NCI-H2081 treated with DMSO at 0.1 percent for 48 hours (cell line): ENCODE results near the gene ARL4A.
"Not testable (repeated sequence)": the region's sequence is repeated elsewhere in the genome, so short reads cannot be mapped to it uniquely, and the experiment has no call there.

Source experiments
- DNase-seq: peaks from one replicate; lab custom pipeline; 2025; lab: John Stamatoyannopoulos, UW

The ARL4A gene, protein sequence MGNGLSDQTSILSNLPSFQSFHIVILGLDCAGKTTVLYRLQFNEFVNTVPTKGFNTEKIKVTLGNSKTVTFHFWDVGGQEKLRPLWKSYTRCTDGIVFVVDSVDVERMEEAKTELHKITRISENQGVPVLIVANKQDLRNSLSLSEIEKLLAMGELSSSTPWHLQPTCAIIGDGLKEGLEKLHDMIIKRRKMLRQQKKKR

GRCh38 chr7:12686891-12687717, at the start of gene ARL4A:
Gene ARL4A, plus strand, starts transcription at chr7:12687633. Its CDS starts 622 bp downstream, at chr7:12688255.
- peak; percentile 96 for DNase-seq

DNA sequence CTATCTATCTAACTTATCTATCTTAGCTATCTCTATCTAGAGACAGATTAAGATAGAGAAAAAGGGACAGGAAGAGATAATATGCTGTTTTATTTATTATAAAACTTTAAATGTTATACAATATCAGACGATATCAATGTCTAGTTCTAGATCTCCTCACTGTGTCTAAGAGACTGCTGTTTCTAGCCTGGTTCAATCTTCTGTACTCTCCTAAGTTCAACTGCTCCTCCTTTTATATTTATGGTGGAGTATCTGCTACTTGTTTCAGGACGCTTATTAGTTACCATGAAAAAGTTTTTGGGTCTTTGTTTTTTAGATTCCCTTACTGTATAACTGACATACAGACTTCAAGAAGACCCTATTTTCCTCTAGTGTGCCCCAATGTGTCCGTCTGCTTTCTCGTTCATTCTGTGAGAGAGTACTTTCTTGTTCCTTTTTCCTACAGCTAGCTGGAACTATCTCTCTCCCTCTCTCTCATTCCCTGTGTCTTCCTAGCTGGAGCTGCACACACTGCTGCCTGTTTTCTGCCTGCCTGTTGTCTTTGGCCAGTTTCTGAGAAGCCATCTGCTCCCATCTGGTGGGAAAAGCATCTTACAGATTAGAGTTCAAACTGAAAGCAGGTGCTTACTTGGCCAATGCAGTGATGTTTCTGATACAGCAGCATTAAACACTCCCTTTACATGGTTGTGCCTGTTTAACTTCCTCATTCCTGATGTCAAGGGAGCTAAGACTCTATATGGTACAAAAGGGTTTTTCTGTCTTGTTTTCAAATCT, 49.4 kb upstream of the ARL4A start:
- DNase-seq: no peak

GRCh38 chr7:12638851-12639456, 48.5 kb upstream of the ARL4A start:
- no peak for DNase-seq

DNA sequence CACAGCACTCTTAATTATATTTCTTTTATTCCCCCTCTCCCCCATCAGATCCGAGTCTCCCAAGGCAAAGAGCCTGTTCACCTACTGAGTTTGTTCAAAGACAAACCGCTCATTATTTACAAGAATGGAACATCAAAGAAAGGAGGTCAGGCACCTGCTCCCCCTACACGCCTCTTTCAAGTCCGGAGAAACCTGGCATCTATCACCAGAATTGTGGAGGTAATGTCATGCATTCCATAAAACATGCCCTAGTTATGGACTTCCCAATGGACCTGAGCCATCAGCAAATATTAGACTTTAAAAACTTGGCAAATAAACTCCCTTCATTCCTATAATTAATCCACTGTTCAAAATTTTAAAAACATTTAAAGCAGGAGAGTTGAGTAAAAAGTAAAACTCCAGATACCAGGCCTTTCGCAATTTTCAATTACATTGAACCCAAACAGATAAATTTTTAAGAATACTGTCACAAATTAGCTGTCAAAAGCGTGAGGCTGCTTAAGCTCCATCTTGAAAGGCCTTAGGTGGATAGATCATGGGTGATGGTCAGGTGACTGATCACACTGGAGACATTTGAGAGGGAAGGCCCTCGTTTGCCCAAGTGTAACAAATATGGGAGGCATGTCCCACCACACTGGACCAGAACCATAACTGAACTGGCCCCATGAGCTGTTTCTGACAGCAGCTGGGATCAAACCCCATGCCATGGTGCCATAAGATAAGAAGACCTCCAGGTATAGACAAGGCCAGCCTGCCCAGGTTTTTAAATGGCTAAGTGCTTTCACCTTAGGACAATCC, 46.9 kb upstream of the ARL4A start:
- DNase-seq: no peak

DNA sequence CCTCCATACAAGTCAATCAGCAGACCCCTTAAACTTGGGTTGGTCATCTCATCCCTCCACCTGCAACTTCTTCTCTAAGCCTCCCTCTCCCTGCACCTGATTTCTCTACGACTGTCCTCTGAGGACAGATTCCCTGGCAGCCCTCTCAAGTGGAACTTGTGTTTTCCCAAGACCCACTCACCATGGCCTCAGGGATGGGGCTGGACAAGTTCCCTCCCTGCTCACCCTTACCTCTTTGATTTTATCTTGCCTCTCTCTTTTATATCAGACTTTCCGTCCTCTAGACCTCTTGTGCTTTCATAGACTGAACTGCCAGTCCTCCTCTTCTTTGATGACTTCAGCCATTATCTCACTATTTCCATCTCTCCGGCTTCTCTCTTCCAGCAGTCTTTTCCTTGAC, 46.2 kb upstream of the ARL4A start:
- no peak for DNase-seq

DNA sequence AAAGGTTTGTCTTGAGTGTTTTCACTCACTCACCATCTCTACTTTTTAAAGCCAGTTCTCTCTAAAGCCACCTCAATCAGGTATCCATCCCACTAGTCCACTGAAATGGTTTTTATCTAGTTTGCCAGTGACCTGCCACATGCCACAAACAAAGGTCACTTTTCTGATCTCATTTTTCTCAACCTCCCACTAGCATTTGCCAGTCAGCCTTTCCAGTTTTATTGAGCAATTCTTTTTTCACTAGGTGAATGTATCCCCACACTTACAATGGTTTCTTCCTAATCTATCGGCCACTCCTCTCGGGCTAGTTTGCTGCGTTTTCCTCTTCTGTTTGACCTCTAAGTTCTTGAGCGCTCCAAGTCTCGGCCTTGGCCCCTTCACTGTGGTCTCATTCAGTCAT, 44.9 kb upstream of the ARL4A start:
- DNase-seq: no peak

DNA sequence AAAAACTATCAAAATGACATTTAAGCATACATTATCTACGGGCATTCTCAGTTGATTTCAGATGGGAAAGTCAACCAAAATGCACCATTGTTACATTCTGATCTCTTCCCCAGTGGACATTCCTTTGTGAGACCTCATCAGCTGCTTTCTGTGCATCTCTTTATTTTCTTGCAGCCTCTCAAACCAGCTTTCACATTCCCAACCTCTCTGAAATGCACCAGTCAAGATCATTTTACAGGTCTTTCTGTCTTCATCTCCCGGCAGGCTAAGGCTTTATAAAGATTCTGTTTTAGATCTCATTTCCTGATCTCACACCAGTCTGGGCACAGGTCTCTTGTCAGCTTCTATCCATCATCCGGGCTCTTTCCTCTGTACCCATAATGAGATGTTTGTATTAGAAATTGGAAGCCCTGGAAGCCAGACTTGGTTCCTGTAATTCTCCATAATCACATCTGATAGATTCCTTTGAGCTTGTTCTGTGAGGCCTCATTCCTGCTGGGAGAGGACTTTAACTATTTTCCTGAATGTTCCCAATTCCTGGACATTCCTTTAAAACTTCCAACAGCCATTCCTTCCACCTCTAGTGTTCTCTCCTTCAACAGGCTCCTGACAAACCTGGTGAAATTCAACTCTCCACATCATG, 44.3 kb upstream of the ARL4A start:
- DNase-seq: no peak

GRCh38 chr7:12643644-12644043, 43.8 kb upstream of the ARL4A start:
- no peak for DNase-seq

GRCh38 chr7:12645212-12645611, 42.2 kb upstream of the ARL4A start:
- not testable (repeated sequence) for DNase-seq

DNA sequence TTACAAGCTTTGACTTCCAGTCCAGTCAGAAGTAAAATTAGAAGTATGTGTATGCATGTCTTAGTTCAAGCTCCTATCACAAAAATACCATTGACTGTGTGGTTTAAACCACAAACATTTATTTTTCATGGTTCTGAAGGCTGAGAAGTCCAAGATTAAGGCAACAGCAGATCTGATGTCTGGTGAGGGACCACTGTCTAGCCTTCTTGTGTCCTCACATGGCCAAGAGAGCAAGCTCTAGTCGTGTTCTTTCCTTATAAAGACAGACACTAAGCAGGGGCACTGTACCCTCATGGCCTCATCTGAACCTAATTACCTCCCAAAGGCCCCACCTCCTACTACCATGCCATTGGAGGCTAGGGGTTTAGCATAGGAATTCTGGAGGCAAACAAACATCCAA, 41.3 kb upstream of the ARL4A start:
- no peak for DNase-seq

GRCh38 chr7:12647364-12648219, 39.8 kb upstream of the ARL4A start:
- DNase-seq: no peak

GRCh38 chr7:12648704-12649261, 38.6 kb upstream of the ARL4A start:
- no peak for DNase-seq

DNA sequence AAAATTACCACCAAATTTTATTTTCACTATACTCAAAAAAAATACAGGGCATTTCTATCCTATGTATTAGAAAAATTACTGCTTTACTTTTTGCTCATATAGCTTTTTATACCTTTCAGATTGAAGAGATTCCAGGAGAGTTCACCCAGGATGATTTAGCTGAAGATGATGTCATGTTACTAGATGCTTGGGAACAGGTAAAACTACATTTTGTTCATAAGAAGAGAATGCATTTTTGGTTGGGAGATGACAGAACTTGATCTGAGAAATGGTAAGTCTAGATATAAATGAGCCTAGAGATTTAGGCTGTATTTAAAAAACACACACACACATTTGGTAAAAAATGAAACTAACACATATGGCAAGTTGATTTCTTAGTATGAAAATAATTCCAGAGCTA, 38.1 kb upstream of the ARL4A start:
- no peak for DNase-seq

GRCh38 chr7:12650080-12650479, 37.4 kb upstream of the ARL4A start:
- no peak for DNase-seq

DNA sequence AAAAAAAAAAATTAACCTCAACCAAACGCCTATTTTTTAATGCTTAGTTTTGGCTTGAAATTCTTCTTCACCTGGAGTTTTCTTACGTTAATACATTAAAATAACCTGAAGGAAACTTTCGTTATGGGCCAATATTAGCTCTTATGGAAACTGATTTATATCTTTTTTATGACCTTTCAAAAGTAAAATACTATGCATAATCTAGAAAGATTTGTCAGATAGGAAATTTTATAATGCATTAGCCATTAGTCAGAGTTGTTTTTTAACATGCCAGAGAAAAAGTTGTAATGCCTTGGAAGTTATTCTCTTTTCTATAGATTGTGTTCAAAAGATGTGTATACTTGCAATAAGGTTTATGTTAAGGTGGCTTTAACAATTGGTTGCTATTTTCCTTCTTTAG, 34.3 kb upstream of the ARL4A start:
- DNase-seq: no peak

DNA sequence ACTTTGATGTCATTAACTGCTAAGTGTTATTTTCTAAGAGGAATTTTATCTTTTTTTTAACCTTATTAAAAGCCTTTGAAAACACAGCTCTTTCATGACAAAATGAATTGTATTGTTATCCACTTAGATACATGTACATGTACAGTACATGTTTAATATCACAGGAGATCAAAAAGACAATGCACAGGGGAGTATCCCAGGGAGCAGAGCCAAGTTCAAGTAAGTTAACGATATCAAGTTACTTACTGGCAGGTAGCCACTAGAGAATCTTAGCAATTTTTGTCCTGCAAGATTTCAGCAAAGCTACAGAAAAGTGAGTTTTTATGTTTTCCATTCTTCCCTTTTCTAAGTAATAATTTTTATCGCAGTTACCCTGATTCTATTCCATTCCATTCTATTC, 33.9 kb upstream of the ARL4A start:
- DNase-seq: no peak

DNA sequence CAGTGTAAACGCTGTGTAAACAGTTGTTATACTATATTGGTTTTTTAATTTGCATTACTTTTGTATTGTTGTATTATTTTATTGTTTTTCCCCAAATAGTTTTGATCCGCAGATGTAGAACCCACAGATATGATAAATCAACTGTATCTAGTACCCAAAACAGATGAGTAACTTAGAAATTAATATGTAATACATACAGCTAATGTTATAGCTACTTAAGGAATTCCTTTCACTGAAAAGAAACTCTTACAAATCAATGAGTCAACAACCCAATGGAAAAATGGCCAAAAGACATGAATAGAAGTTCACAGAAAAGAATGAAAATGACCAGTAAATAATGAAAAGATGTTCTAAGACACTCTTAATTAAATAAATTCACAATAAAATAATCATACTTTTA, 32.3 kb upstream of the ARL4A start:
- no peak for DNase-seq

- not testable (repeated sequence) for DNase-seq
Measured at GRCh38 chr7:12660423-12660822, 27.0 kb upstream of the ARL4A start.

DNA sequence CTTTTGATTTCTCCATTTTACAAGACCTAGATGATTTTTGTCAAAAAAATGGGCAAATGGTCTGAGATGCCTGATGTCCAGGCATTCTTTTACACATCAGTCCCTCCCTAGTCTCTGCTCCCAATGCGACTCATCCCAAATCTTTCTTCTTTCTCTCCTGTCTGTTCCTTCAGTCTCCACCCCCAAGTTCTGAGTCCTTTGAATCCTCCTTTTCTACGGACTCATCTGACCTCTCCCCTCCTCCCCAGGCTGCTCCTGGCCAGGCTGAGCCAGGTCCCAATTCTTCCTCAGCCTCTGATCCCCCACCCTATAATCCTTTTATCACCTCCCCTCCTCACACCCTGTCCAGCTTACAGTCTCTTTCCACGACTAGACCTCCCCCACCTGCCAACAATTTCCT, 26.4 kb upstream of the ARL4A start:
- not testable (repeated sequence) for DNase-seq

- DNase-seq: no peak
Measured at GRCh38 chr7:12661581-12661980, 25.9 kb upstream of the ARL4A start.
